Type B pancreatic cell (in vitro differentiated cells): ENCODE results near the gene TBC1D22A. TPM values are rescaled to one million over a fixed set of nuclear protein-coding genes. Genes with fewer than 3 reads are reported as not detected.

Experiments
- DNase-seq: peaks from one replicate; pipeline ENCODE4 v3.0.0; 2021; ENCODE audit warnings: mixed read lengths; ENCODE audit not compliant: unreplicated experiment; ENCODE audit errors: extremely low spot score
- H3K27ac Mint-ChIP-seq: 2 replicates; pipeline ENCODE4 v1.8.0; 2021; ENCODE audit warnings: mild to moderate bottlenecking, mixed read lengths
- H3K27me3 Mint-ChIP-seq: 2 replicates; pipeline ENCODE4 v1.8.0; 2021; ENCODE audit warnings: mixed read lengths
- H3K36me3 Mint-ChIP-seq: 2 replicates; pipeline ENCODE4 v1.8.0; 2021; ENCODE audit warnings: mixed read lengths
- H3K4me1 Mint-ChIP-seq: one replicate; pipeline ENCODE4 v1.8.0; 2021; ENCODE audit warnings: mixed read lengths; ENCODE audit not compliant: unreplicated experiment
- H3K4me3 Mint-ChIP-seq: 2 replicates; pipeline ENCODE4 v1.8.0; 2021; ENCODE audit warnings: mild to moderate bottlenecking, mixed read lengths
- H3K9me3 Mint-ChIP-seq: 2 replicates; pipeline ENCODE4 v1.8.0; 2021; ENCODE audit warnings: mixed read lengths
- total RNA-seq: library from RNA; stranded (reverse); gene quantifications from 2 replicates; pipeline ENCODE4 v1.2.1, GENCODE V29; 2021; ENCODE audit warnings: low replicate concordance
- TF ChIP-seq, protein P1 (sequence below): fragments of 200-600 bp; sonication (generic); conservative IDR thresholded peaks from 2 replicates; pipeline ENCODE4 v1.5.0; 2021; ENCODE audit warnings: antibody characterized with exemption, mild to moderate bottlenecking

TBC1D22A gene
- total RNA-seq, 1 donor from 2014 or later = 16.2 TPM

- no peak overlapping the region for H3K4me3 Mint-ChIP-seq
- no peaks in the 10 kb centered on the region for H3K27me3 Mint-ChIP-seq
Observed at GRCh38 chr22:47039356-47039755, 276.9 kb downstream of the TBC1D22A start.

DNA sequence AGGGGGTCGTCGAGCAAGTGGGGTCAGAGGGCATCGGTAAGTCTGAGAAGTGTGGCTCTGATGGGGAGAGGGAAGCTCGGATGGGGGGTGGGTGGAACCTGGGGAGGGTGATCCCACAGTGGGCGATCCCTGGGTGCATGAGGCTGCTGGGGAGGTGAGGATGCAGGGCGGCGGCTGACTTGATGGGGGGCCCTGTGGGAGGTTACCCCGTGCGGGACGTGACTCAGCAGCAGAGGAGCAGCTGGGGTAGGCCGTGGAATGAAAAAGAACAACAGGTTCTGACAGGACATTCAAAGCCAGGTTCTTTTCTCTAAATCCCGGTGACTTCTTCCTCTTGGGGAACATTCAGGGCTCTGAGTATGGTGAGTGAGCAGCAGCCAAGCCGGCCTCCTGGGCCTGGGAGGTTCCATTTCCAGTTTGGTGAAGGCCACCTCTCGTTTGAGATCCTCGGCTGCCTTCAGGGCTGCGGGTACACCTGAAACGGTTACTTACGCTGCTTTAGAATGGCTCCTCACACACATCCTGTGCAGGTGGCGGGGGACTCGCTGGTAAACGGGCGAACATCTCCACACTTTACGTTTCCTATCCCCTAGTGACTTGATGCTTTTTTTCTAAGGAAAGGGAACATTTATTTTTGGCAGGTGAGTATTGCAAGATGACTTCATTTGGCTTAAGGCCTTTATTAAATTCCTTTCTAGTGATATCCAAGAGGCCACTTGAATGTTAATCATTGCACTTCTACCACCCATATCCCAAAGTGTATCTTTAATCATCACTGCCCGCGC, 278.2 kb downstream of the TBC1D22A start:
- Mint-ChIP-seq H3K4me3 (no peak overlapping the region), H3K27ac (no peak overlapping the region), H3K9me3 (no peaks in the 10 kb centered on the region), H3K4me1 (peaks cover 38% of the 10 kb centered on the region), H3K27me3 (no peaks in the 10 kb centered on the region), H3K36me3 (peaks cover 8% of the 10 kb centered on the region)
- TF ChIP-seq, protein P1, sequence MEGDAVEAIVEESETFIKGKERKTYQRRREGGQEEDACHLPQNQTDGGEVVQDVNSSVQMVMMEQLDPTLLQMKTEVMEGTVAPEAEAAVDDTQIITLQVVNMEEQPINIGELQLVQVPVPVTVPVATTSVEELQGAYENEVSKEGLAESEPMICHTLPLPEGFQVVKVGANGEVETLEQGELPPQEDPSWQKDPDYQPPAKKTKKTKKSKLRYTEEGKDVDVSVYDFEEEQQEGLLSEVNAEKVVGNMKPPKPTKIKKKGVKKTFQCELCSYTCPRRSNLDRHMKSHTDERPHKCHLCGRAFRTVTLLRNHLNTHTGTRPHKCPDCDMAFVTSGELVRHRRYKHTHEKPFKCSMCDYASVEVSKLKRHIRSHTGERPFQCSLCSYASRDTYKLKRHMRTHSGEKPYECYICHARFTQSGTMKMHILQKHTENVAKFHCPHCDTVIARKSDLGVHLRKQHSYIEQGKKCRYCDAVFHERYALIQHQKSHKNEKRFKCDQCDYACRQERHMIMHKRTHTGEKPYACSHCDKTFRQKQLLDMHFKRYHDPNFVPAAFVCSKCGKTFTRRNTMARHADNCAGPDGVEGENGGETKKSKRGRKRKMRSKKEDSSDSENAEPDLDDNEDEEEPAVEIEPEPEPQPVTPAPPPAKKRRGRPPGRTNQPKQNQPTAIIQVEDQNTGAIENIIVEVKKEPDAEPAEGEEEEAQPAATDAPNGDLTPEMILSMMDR = no peak
- no peak for DNase-seq

More at GRCh38 chr22:47039356-47039755, 276.9 kb downstream of the TBC1D22A start:
- peaks cover 6% of the 10 kb centered on the region for H3K36me3 Mint-ChIP-seq
- TF ChIP-seq, protein P1 = no peak
- H3K27ac Mint-ChIP-seq = no peak overlapping the region
- no peaks in the 10 kb centered on the region for H3K9me3 Mint-ChIP-seq
- H3K4me1 Mint-ChIP-seq = peaks cover 29% of the 10 kb centered on the region
- DNase-seq = no peak

- H3K27ac Mint-ChIP-seq = no peak overlapping the region
- H3K9me3 Mint-ChIP-seq = no peaks in the 10 kb centered on the region
- DNase-seq = no peak
- H3K27me3 Mint-ChIP-seq = no peaks in the 10 kb centered on the region
- H3K36me3 Mint-ChIP-seq = peaks cover 8% of the 10 kb centered on the region
- TF ChIP-seq, protein P1 = no peak
- H3K4me3 Mint-ChIP-seq = no peak overlapping the region
- H3K4me1 Mint-ChIP-seq = peaks cover 34% of the 10 kb centered on the region
Observed at GRCh38 chr22:47041271-47042115, 279.0 kb downstream of the TBC1D22A start.

DNA sequence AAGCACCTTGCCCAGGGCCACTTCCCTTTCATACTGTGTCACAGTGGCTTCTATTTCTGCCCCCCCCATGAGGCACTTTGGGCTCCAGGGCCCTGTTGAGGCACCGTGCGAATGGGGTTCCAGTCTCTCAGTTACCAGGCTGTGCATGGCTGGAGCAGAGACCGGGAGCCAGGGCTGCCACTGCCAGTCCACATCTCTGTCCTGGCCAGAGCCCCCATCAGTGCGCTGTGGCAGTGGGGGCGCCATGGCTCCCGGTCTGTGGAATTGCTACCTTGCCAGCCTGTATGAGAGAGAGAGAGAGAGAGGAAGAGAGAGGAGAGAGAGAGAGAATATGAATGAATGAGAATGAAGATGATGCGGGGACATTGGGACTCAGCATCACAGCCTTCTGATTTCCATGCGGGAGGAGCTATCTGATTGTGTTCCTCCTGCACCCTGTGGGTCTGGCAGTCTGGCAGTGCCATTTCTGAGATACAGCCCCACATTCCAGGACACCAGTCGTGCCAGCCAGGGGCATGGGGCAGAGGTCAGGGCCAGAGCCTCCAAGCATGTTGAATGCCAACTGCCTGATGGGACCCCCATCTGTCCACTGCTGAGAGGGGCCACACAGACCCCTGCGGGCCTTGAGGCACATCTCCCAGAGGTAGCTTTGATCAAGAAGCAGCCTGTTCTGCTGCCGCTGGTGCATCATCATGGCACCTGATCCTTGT, 279.8 kb downstream of the TBC1D22A start:
- Mint-ChIP-seq H3K27ac (no peak overlapping the region), H3K9me3 (no peaks in the 10 kb centered on the region), H3K4me1 (peaks cover 34% of the 10 kb centered on the region), H3K27me3 (no peaks in the 10 kb centered on the region), H3K36me3 (peaks cover 8% of the 10 kb centered on the region), H3K4me3 (no peak overlapping the region)
- TF ChIP-seq, protein P1 = no peak
- no peak for DNase-seq

- no peak for DNase-seq
- H3K27me3 Mint-ChIP-seq = no peaks in the 10 kb centered on the region
- no peak overlapping the region for H3K4me3 Mint-ChIP-seq
- H3K36me3 Mint-ChIP-seq = peaks cover 8% of the 10 kb centered on the region
- H3K9me3 Mint-ChIP-seq = no peaks in the 10 kb centered on the region
- peak overlapping the region; percentile 72 for H3K27ac Mint-ChIP-seq
- H3K4me1 Mint-ChIP-seq = peaks cover 33% of the 10 kb centered on the region
- TF ChIP-seq, protein P1 = no peak
Observed at GRCh38 chr22:47042861-47043496, 280.5 kb downstream of the TBC1D22A start.
